GM23338 (cell line): ENCODE measurements around the gene OR52K1. TPM values are rescaled to one million over a fixed set of nuclear protein-coding genes. Genes with fewer than 3 reads are reported as not detected.

Source experiments
- ATAC-seq: fragments of 200-7000 bp; cut with Tn5 transposase; 3 replicates; pipeline ENCODE4 v1.9.1; 2020
- DNase-seq: peaks from one replicate; pipeline ENCODE4 v3.0.0-alpha.2; 2015; ENCODE audit warnings: low spot score
- H2AFZ ChIP-seq: fragments of 200-600 bp; sonication (generic); 2 replicates; pipeline ENCODE4 v1.8.0; 2016; ENCODE audit warnings: antibody characterized with exemption, mild to moderate bottlenecking, moderate library complexity
- H3F3A ChIP-seq: fragments of 200-600 bp; sonication (generic); replicated peaks from 2 replicates; pipeline ENCODE4 v1.8.0; 2017; ENCODE audit warnings: antibody characterized with exemption, mixed run types, low read depth
- H3K27ac ChIP-seq: fragments of 200-600 bp; sonication (generic); 2 replicates; pipeline ENCODE4 v1.6.1; 2016; ENCODE audit warnings: low read depth
- H3K27me3 ChIP-seq: fragments of 200-600 bp; sonication (generic); 2 replicates; pipeline ENCODE4 v1.8.0; 2016; ENCODE audit warnings: mild to moderate bottlenecking, mixed run types, moderate library complexity; ENCODE audit not compliant: insufficient read depth
- H3K36me3 ChIP-seq: fragments of 200-600 bp; sonication (generic); 2 replicates; pipeline ENCODE4 v1.8.0; 2016; ENCODE audit warnings: mild to moderate bottlenecking; ENCODE audit not compliant: insufficient read depth
- H3K4me1 ChIP-seq: fragments of 200-600 bp; sonication (generic); 2 replicates; pipeline ENCODE4 v1.8.0; 2016; ENCODE audit warnings: mild to moderate bottlenecking, moderate library complexity; ENCODE audit not compliant: insufficient read depth
- H3K4me2 ChIP-seq: fragments of 200-600 bp; sonication (generic); 2 replicates; pipeline ENCODE4 v1.7.1; 2017; ENCODE audit warnings: mixed run types
- H3K4me3 ChIP-seq: fragments of 200-600 bp; sonication (generic); 2 replicates; pipeline ENCODE4 v1.6.1; 2016; ENCODE audit warnings: mixed run types
- H3K79me2 ChIP-seq: fragments of 200-600 bp; sonication (generic); replicated peaks from 2 replicates; pipeline ENCODE4 v1.8.0; 2017; ENCODE audit warnings: mild to moderate bottlenecking; ENCODE audit not compliant: insufficient read depth
- H3K9me2 ChIP-seq: fragments of 200-600 bp; sonication (generic); 2 replicates; pipeline ENCODE4 v1.8.0; 2017; ENCODE audit not compliant: insufficient read depth
- H4K20me1 ChIP-seq: fragments of 200-600 bp; sonication (generic); replicated peaks from 2 replicates; pipeline ENCODE4 v1.8.0; 2017; ENCODE audit warnings: mild to moderate bottlenecking; ENCODE audit not compliant: insufficient read depth
- H3K27ac Mint-ChIP-seq: 2 replicates; pipeline ENCODE4 v1.8.0; 2020; ENCODE audit warnings: inconsistent platforms, mild to moderate bottlenecking, moderate library complexity, mixed read lengths
- H3K27me3 Mint-ChIP-seq: 3 replicates; pipeline ENCODE4 v1.8.0; 2022; ENCODE audit warnings: low read depth, mild to moderate bottlenecking, moderate library complexity, mixed read lengths, inconsistent platforms; ENCODE audit not compliant: insufficient read depth, poor library complexity
- H3K36me3 Mint-ChIP-seq: 3 replicates; pipeline ENCODE4 v1.8.0; 2021; ENCODE audit warnings: low read depth, mild to moderate bottlenecking, inconsistent platforms, moderate library complexity, mixed read lengths
- H3K4me1 Mint-ChIP-seq: 3 replicates; pipeline ENCODE4 v1.8.0; 2020; ENCODE audit warnings: mild to moderate bottlenecking, inconsistent platforms, mixed read lengths
- H3K4me3 Mint-ChIP-seq: 3 replicates; pipeline ENCODE4 v1.8.0; 2021; ENCODE audit warnings: moderate library complexity, mild to moderate bottlenecking, inconsistent platforms, mixed read lengths
- H3K9me3 Mint-ChIP-seq: 3 replicates; pipeline ENCODE4 v1.8.0; 2020; ENCODE audit warnings: moderate library complexity, mild to moderate bottlenecking, inconsistent platforms, mixed read lengths
- CREB1 ChIP-seq: fragments of 250-450 bp; sonication (Bioruptor Pico); IDR thresholded peaks from 2 replicates; pipeline ENCODE4 v1.5.0; 2020; ENCODE audit warnings: low read depth, mild to moderate bottlenecking, moderate library complexity
- CTCF ChIP-seq, 2 experiments: fragments of 200-600 bp in 1 of 2; sonication (generic) in 1 of 2; conservative IDR thresholded peaks; 2 replicates each; pipeline versions ENCODE4 v1.5.1 to v1.6.1; 2016 to 2017; ENCODE audit warnings: antibody characterized with exemption in 2 of 2, low read depth in 2 of 2, mild to moderate bottlenecking in 2 of 2, moderate library complexity in 1 of 2
- ETS1 ChIP-seq: IDR thresholded peaks from 2 replicates; pipeline ENCODE4 v1.6.1; 2016; ENCODE audit warnings: antibody characterized with exemption
- EZH2 ChIP-seq: fragments of 200-600 bp; sonication (generic); IDR thresholded peaks from one replicate; pipeline ENCODE4 v1.8.0; 2017; ENCODE audit warnings: antibody characterized with exemption, mild to moderate bottlenecking, low read depth; ENCODE audit not compliant: unreplicated experiment
- EZH2phosphoT487 ChIP-seq: fragments of 200-600 bp; sonication (generic); IDR thresholded peaks from one replicate; pipeline ENCODE4 v1.8.1; 2018; ENCODE audit warnings: antibody characterized with exemption; ENCODE audit not compliant: unreplicated experiment
- JUNB ChIP-seq: IDR thresholded peaks from one replicate; pipeline ENCODE4 v1.6.1; 2016; ENCODE audit warnings: antibody characterized with exemption; ENCODE audit not compliant: unreplicated experiment
- NANOG ChIP-seq: IDR thresholded peaks from 2 replicates; pipeline ENCODE4 v1.6.1; 2016; ENCODE audit warnings: antibody characterized with exemption, borderline replicate concordance
- POLR2AphosphoS5 ChIP-seq: IDR thresholded peaks from 2 replicates; pipeline ENCODE4 v1.6.1; 2016; ENCODE audit warnings: antibody characterized with exemption, low read depth
- REST ChIP-seq: IDR thresholded peaks from one replicate; pipeline ENCODE4 v1.6.1; 2018; ENCODE audit warnings: antibody characterized with exemption; ENCODE audit not compliant: unreplicated experiment
- STAT1 ChIP-seq: IDR thresholded peaks from one replicate; pipeline ENCODE4 v1.6.1; 2016; ENCODE audit warnings: antibody characterized with exemption; ENCODE audit not compliant: unreplicated experiment
- ZNF114 ChIP-seq: fragments of 250-450 bp; sonication (Bioruptor Pico); IDR thresholded peaks from 2 replicates; pipeline ENCODE4 v1.5.0; 2020; ENCODE audit warnings: mild to moderate bottlenecking, moderate library complexity
- ZNF331 ChIP-seq: fragments of 250-450 bp; sonication (Bioruptor Pico); IDR thresholded peaks from 2 replicates; pipeline ENCODE4 v1.5.0; 2020; ENCODE audit warnings: low read depth, mild to moderate bottlenecking, moderate library complexity
- ZNF462 ChIP-seq: fragments of 250-450 bp; sonication (Bioruptor Pico); IDR thresholded peaks from 2 replicates; pipeline ENCODE4 v1.5.0; 2020; ENCODE audit warnings: mild to moderate bottlenecking, moderate library complexity
- polyA plus RNA-seq: library from polyadenylated mRNA; unstranded; fragments of >200 nt; fragmentation: Nextera tagmentation; extraction: Ambion mirVana; gene quantifications from 2 replicates; pipeline ENCODE4 v1.2.1, GENCODE V29; 2016
- total RNA-seq: library from RNA; depleted of rRNA; stranded (reverse); fragments of >200 nt; shearing (Covaris generic); gene quantifications from 2 replicates; pipeline ENCODE4 v1.2.3, GENCODE V29; 2014

The OR52K1 gene
- total and polyA plus RNA-seq, 2 experiments from 2014 or later: not detected

- no peak overlapping the region for H2AFZ ChIP-seq
- ATAC-seq (no peak), DNase-seq (no peak)
- H3K4me2 ChIP-seq: no peak overlapping the region
- H3K79me2 ChIP-seq: no peaks in the 10 kb centered on the region
- peaks cover 3% of the 10 kb centered on the region; the same call in 1 of the 3 replicates for H3K36me3 Mint-ChIP-seq
- H3K4me3 Mint-ChIP-seq: no peak overlapping the region
- no peak for TF ChIP-seq EZH2phosphoT487
- no peak for TF ChIP-seq CREB1 (CRISPR knock-in tag)
- TF ChIP-seq REST: no peak
- no peak for TF ChIP-seq NANOG
- TF ChIP-seq STAT1: no peak
- no peak for TF ChIP-seq ZNF331
- TF ChIP-seq CTCF (conservative IDR thresholded peaks at IDR 0.05; ENCODE audit: low read depth in 2 of 2): no peak
- TF ChIP-seq EZH2: no peak
- TF ChIP-seq ZNF114: no peak
- TF ChIP-seq POLR2AphosphoS5: no peak
- no peak for TF ChIP-seq JUNB
- no peak for TF ChIP-seq ETS1
- TF ChIP-seq ZNF462 (CRISPR knock-in tag): no peak
- no peaks in the 10 kb centered on the region for H4K20me1 ChIP-seq
- no peaks in the 10 kb centered on the region for H3F3A ChIP-seq
- no peak overlapping the region for H3K4me3 ChIP-seq
- no peaks in the 10 kb centered on the region for H3K4me1 Mint-ChIP-seq
- H3K27me3 Mint-ChIP-seq: no peaks in the 10 kb centered on the region
- H3K4me1 ChIP-seq: no peaks in the 10 kb centered on the region
- peaks cover 6% of the 10 kb centered on the region; the same call in 2 of the 3 replicates for H3K9me3 Mint-ChIP-seq
- H3K36me3 ChIP-seq: no peaks in the 10 kb centered on the region
- 0 out of 2 replicates have a peak, but pooled peaks cover 3% of the 10 kb centered on the region for H3K9me2 ChIP-seq
- no peak overlapping the region for H3K27ac Mint-ChIP-seq
- no peak overlapping the region for H3K27ac ChIP-seq
- H3K27me3 ChIP-seq: no peaks in the 10 kb centered on the region
These were observed 9.6 kb downstream of the OR52K1 start for GRCh38 chr11:4491878-4492606.
